GM23338 (cell line): ENCODE measurements around the gene GCLM.

Experiments used
- CREB1 ChIP-seq: fragments of 250-450 bp; sonication (Bioruptor Pico); IDR thresholded peaks from 2 replicates; pipeline ENCODE4 v1.5.0; 2020; ENCODE audit warnings: low read depth, mild to moderate bottlenecking, moderate library complexity
- EZH2 ChIP-seq: fragments of 200-600 bp; sonication (generic); IDR thresholded peaks from one replicate; pipeline ENCODE4 v1.8.0; 2017; ENCODE audit warnings: antibody characterized with exemption, mild to moderate bottlenecking, low read depth; ENCODE audit not compliant: unreplicated experiment
- EZH2phosphoT487 ChIP-seq: fragments of 200-600 bp; sonication (generic); IDR thresholded peaks from one replicate; pipeline ENCODE4 v1.8.1; 2018; ENCODE audit warnings: antibody characterized with exemption; ENCODE audit not compliant: unreplicated experiment
- JUNB ChIP-seq: IDR thresholded peaks from one replicate; pipeline ENCODE4 v1.6.1; 2016; ENCODE audit warnings: antibody characterized with exemption; ENCODE audit not compliant: unreplicated experiment
- POLR2AphosphoS5 ChIP-seq: IDR thresholded peaks from 2 replicates; pipeline ENCODE4 v1.6.1; 2016; ENCODE audit warnings: antibody characterized with exemption, low read depth
- REST ChIP-seq: IDR thresholded peaks from one replicate; pipeline ENCODE4 v1.6.1; 2018; ENCODE audit warnings: antibody characterized with exemption; ENCODE audit not compliant: unreplicated experiment
- STAT1 ChIP-seq: IDR thresholded peaks from one replicate; pipeline ENCODE4 v1.6.1; 2016; ENCODE audit warnings: antibody characterized with exemption; ENCODE audit not compliant: unreplicated experiment
- ZNF114 ChIP-seq: fragments of 250-450 bp; sonication (Bioruptor Pico); IDR thresholded peaks from 2 replicates; pipeline ENCODE4 v1.5.0; 2020; ENCODE audit warnings: mild to moderate bottlenecking, moderate library complexity
- TF ChIP-seq, protein P1 (sequence below), 2 experiments: fragments of 200-600 bp in 1 of 2; sonication (generic) in 1 of 2; conservative IDR thresholded peaks; 2 replicates each; pipeline versions ENCODE4 v1.5.1 to v1.6.1; 2016 to 2017; ENCODE audit warnings: antibody characterized with exemption in 2 of 2, low read depth in 2 of 2, mild to moderate bottlenecking in 2 of 2, moderate library complexity in 1 of 2
- TF ChIP-seq, protein P2 (sequence below): IDR thresholded peaks from 2 replicates; pipeline ENCODE4 v1.6.1; 2016; ENCODE audit warnings: antibody characterized with exemption

DNA sequence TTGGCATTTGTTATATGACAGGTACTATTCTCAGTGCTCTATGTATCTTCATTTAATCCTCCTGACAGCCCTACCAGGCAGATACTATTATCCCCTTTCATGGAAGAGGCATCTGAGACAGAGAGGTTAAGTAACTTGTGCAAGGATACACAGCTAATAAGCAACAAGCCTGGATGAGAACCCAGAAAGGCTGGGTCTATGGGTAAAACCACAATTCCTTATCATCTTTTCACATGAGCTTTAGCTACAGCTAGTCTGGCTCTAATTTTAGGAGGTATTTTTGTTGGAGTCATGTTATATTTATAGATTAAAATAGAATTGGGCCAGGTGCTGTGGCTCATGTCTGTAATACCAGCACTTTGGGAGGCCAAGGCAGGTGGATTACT, 57.9 kb downstream of the GCLM start:
- TF ChIP-seq, protein P1, sequence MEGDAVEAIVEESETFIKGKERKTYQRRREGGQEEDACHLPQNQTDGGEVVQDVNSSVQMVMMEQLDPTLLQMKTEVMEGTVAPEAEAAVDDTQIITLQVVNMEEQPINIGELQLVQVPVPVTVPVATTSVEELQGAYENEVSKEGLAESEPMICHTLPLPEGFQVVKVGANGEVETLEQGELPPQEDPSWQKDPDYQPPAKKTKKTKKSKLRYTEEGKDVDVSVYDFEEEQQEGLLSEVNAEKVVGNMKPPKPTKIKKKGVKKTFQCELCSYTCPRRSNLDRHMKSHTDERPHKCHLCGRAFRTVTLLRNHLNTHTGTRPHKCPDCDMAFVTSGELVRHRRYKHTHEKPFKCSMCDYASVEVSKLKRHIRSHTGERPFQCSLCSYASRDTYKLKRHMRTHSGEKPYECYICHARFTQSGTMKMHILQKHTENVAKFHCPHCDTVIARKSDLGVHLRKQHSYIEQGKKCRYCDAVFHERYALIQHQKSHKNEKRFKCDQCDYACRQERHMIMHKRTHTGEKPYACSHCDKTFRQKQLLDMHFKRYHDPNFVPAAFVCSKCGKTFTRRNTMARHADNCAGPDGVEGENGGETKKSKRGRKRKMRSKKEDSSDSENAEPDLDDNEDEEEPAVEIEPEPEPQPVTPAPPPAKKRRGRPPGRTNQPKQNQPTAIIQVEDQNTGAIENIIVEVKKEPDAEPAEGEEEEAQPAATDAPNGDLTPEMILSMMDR (conservative IDR thresholded peaks at IDR 0.05; ENCODE audit: low read depth in 2 of 2) = no peak
- TF ChIP-seq POLR2AphosphoS5 (no peak), STAT1 (no peak), EZH2 (no peak), ZNF114 (CRISPR knock-in tag) (no peak), JUNB (no peak), EZH2phosphoT487 (no peak), CREB1 (CRISPR knock-in tag) (no peak), REST (no peak)
- TF ChIP-seq, protein P2, sequence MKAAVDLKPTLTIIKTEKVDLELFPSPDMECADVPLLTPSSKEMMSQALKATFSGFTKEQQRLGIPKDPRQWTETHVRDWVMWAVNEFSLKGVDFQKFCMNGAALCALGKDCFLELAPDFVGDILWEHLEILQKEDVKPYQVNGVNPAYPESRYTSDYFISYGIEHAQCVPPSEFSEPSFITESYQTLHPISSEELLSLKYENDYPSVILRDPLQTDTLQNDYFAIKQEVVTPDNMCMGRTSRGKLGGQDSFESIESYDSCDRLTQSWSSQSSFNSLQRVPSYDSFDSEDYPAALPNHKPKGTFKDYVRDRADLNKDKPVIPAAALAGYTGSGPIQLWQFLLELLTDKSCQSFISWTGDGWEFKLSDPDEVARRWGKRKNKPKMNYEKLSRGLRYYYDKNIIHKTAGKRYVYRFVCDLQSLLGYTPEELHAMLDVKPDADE = no peak
